Trophoblast cell (in vitro differentiated cells and primary cell): ENCODE data around the gene HYOU1.
A peak's percentile ranks its signal among the peaks of the same experiment; 100 is the strongest.

ENCODE experiments used
- DNase-seq, 2 donors: peaks; one replicate each; pipeline ENCODE4 v3.0.0-alpha.2; 2016
- H2AFZ ChIP-seq: 2 replicates; pipeline ENCODE4 v1.6.1; 2013; ENCODE audit warnings: low read length, moderate library complexity, mild to moderate bottlenecking; ENCODE audit not compliant: insufficient read depth, poor library complexity
- H2AK5ac ChIP-seq: 2 replicates; pipeline ENCODE4 v1.6.1; 2013; ENCODE audit warnings: mild to moderate bottlenecking, low read length
- H2BK120ac ChIP-seq: 2 replicates; pipeline ENCODE4 v1.6.1; 2013; ENCODE audit warnings: low read length, mild to moderate bottlenecking, moderate library complexity; ENCODE audit not compliant: insufficient read depth, poor library complexity
- H2BK12ac ChIP-seq: 2 replicates; pipeline ENCODE4 v1.6.1; 2013; ENCODE audit warnings: mild to moderate bottlenecking, low read length, moderate library complexity
- H2BK5ac ChIP-seq: 2 replicates; pipeline ENCODE4 v1.6.1; 2013; ENCODE audit warnings: low read length, low read depth, moderate library complexity, mild to moderate bottlenecking; ENCODE audit not compliant: poor library complexity
- H3K14ac ChIP-seq: 2 replicates; pipeline ENCODE4 v1.6.1; 2013; ENCODE audit warnings: mild to moderate bottlenecking, low read length
- H3K18ac ChIP-seq: 2 replicates; pipeline ENCODE4 v1.6.1; 2013; ENCODE audit warnings: mild to moderate bottlenecking, low read length
- H3K23ac ChIP-seq: 2 replicates; pipeline ENCODE4 v1.6.1; 2013; ENCODE audit warnings: low read length
- H3K27ac ChIP-seq: 2 replicates; pipeline ENCODE4 v1.5.1; 2013; ENCODE audit warnings: low read depth, mild to moderate bottlenecking, inconsistent platforms, low read length, moderate library complexity
- H3K27me3 ChIP-seq: 2 replicates; pipeline ENCODE4 v1.6.1; 2013; ENCODE audit warnings: inconsistent platforms, mild to moderate bottlenecking, low read length, moderate library complexity; ENCODE audit not compliant: insufficient read depth
- H3K36me3 ChIP-seq, 2 experiments: 1 replicate in 1 of 2; 2 replicates in 1 of 2; pipeline ENCODE4 v1.6.1; 2013; ENCODE audit warnings: low read length in 2 of 2, mild to moderate bottlenecking in 2 of 2, moderate library complexity in 1 of 2; ENCODE audit not compliant: insufficient read depth in 2 of 2, control insufficient read depth in 1 of 2
- H3K4ac ChIP-seq: 2 replicates; pipeline ENCODE4 v1.6.1; 2013; ENCODE audit warnings: low read depth, mild to moderate bottlenecking, low read length, moderate library complexity
- H3K4me1 ChIP-seq, 2 experiments: 1 replicate in 1 of 2; 2 replicates in 1 of 2; pipeline ENCODE4 v1.6.1; 2013; ENCODE audit warnings: low read length in 2 of 2, mild to moderate bottlenecking in 2 of 2, moderate library complexity in 1 of 2; ENCODE audit not compliant: insufficient read depth in 2 of 2, control insufficient read depth in 1 of 2
- H3K4me2 ChIP-seq: 2 replicates; pipeline ENCODE4 v1.6.1; 2013; ENCODE audit warnings: inconsistent platforms, mild to moderate bottlenecking, low read length, moderate library complexity
- H3K4me3 ChIP-seq: 2 replicates; pipeline ENCODE4 v1.5.1; 2013; ENCODE audit warnings: mild to moderate bottlenecking, low read depth, low read length, inconsistent platforms
- H3K79me1 ChIP-seq: one replicate; pipeline ENCODE4 v1.6.1; 2013; ENCODE audit warnings: low read length
- H3K79me2 ChIP-seq: 2 replicates; pipeline ENCODE4 v1.6.1; 2013; ENCODE audit warnings: low read length, mild to moderate bottlenecking; ENCODE audit not compliant: control insufficient read depth, insufficient read depth, poor library complexity
- H3K9ac ChIP-seq: 2 replicates; pipeline ENCODE4 v1.6.1; 2013; ENCODE audit warnings: mild to moderate bottlenecking, low read length
- H3K9me3 ChIP-seq: 2 replicates; pipeline ENCODE4 v1.6.1; 2013; ENCODE audit warnings: low read depth, mild to moderate bottlenecking, control low read depth, inconsistent platforms, low read length; ENCODE audit not compliant: insufficient read depth
- H4K12ac ChIP-seq: 2 replicates; pipeline ENCODE4 v1.6.1; 2013; ENCODE audit warnings: low read depth, mild to moderate bottlenecking, low read length, moderate library complexity
- H4K8ac ChIP-seq: 2 replicates; pipeline ENCODE4 v1.6.1; 2013; ENCODE audit warnings: low read depth, mild to moderate bottlenecking, low read length, moderate library complexity
- H4K91ac ChIP-seq: one replicate; pipeline ENCODE4 v1.6.1; 2013; ENCODE audit warnings: low read depth, mild to moderate bottlenecking, low read length, moderate library complexity
- WGBS: extraction: QIAGEN DNeasy Blood & Tissue Kit; methylation state at CpG from one replicate; pipeline ENCODE4 v1.1.7; 2013; ENCODE audit warnings: missing lambda C conversion rate; ENCODE audit not compliant: insufficient read length, insufficient coverage; ENCODE audit errors: extremely low coverage; 5-methylcytosine and 5-hydroxymethylcytosine counted together

Gene HYOU1

GRCh38 chr11:119000906-119001305 lies 56.1 kb downstream of the HYOU1 start:
- no peak overlapping the region for H2BK5ac ChIP-seq
- H3K79me2 ChIP-seq, result peaks cover 12% of the 10 kb centered on the region
- H3K36me3 ChIP-seq, result peaks cover 30 to 37% of the 10 kb centered on the region in 2 experiments
- H3K14ac ChIP-seq, result no peak overlapping the region
- no peak overlapping the region for H3K4me3 ChIP-seq
- H3K23ac ChIP-seq, result no peak overlapping the region
- H3K27me3 ChIP-seq, result no peaks in the 10 kb centered on the region
- no peak overlapping the region for H4K12ac ChIP-seq
- H3K9me3 ChIP-seq, result no peaks in the 10 kb centered on the region
- no peak overlapping the region for H3K4me2 ChIP-seq
- no peak overlapping the region for H4K91ac ChIP-seq
- H4K8ac ChIP-seq, result no peak overlapping the region
- H3K4me1 ChIP-seq, result peaks cover 4 to 9% of the 10 kb centered on the region in 2 experiments
- H3K9ac ChIP-seq, result no peak overlapping the region
- no peak overlapping the region for H2AFZ ChIP-seq
- no peak overlapping the region for H3K4ac ChIP-seq
- H3K18ac ChIP-seq, result no peak overlapping the region
- H3K27ac ChIP-seq, result no peak overlapping the region
- H3K79me1 ChIP-seq, result peaks cover 13% of the 10 kb centered on the region
- no peak overlapping the region for H2BK12ac ChIP-seq
- WGBS, result no CpG with 5 or more reads among the region's 1 CpG
- no peak overlapping the region for H2BK120ac ChIP-seq
- peak in 1 of 2 donors; percentile 16 for DNase-seq
- H2AK5ac ChIP-seq, result no peak overlapping the region

- peak overlapping the region; percentile 80 for H4K91ac ChIP-seq
- peaks cover 12% of the 10 kb centered on the region for H3K79me2 ChIP-seq
- no peak overlapping the region for H3K23ac ChIP-seq
- H3K79me1 ChIP-seq, result peaks cover 13% of the 10 kb centered on the region
- no CpG with 5 or more reads among the region's 6 CpGs for WGBS
- H2BK12ac ChIP-seq, result peak overlapping the region; percentile 27
- peak overlapping the region; percentile 42 for H3K9ac ChIP-seq
- peak overlapping the region; percentile 98 for H3K4me3 ChIP-seq
- peak overlapping the region; percentile 77 for H2BK120ac ChIP-seq
- peak overlapping the region; percentile 89 for H4K8ac ChIP-seq
- H2AK5ac ChIP-seq, result peak overlapping the region; percentile 57
- H3K9me3 ChIP-seq, result no peaks in the 10 kb centered on the region
- H3K27ac ChIP-seq, result peak overlapping the region; percentile 91
- H3K4me2 ChIP-seq, result peak overlapping the region; percentile 72
- H3K4me1 ChIP-seq, result peaks cover 4 to 9% of the 10 kb centered on the region in 2 experiments
- H4K12ac ChIP-seq, result peak overlapping the region; percentile 69
- no peaks in the 10 kb centered on the region for H3K27me3 ChIP-seq
- H2AFZ ChIP-seq, result peak overlapping the region; percentile 77
- H2BK5ac ChIP-seq, result peak overlapping the region; percentile 87
- peak overlapping the region; percentile 83 for H3K18ac ChIP-seq
- peak overlapping the region; percentile 78 for H3K4ac ChIP-seq
- DNase-seq, result peak; percentile 81 to 91
- peak overlapping the region; percentile 77 for H3K14ac ChIP-seq
- peaks cover 18 to 25% of the 10 kb centered on the region in 2 experiments for H3K36me3 ChIP-seq
These were observed 58.2 kb downstream of the HYOU1 start for GRCh38 chr11:118998822-118999221.

- peak; percentile 15 to 44 for DNase-seq
- Histone ChIP-seq H2BK12ac (peak overlapping the region; percentile 27), H3K23ac (no peak overlapping the region), H3K27me3 (no peaks in the 10 kb centered on the region), H2BK120ac (peak overlapping the region; percentile 77), H3K79me1 (peaks cover 13% of the 10 kb centered on the region), H3K79me2 (peaks cover 12% of the 10 kb centered on the region), H3K36me3 (peaks cover 18 to 25% of the 10 kb centered on the region in 2 experiments), H3K27ac (peak overlapping the region; percentile 91), H3K4me2 (peak overlapping the region; percentile 72), H2AFZ (peak overlapping the region; percentile 77), H4K12ac (peak overlapping the region; percentile 69), H3K4me1 (peaks cover 4 to 9% of the 10 kb centered on the region in 2 experiments), H3K4ac (peak overlapping the region; percentile 78), H3K14ac (peak overlapping the region; percentile 77), H3K9ac (peak overlapping the region; percentile 42), H4K91ac (peak overlapping the region; percentile 80), H2BK5ac (peak overlapping the region; percentile 87), H2AK5ac (peak overlapping the region; percentile 57), H3K4me3 (peak overlapping the region; percentile 98), H4K8ac (peak overlapping the region; percentile 89), H3K18ac (peak overlapping the region; percentile 83), H3K9me3 (no peaks in the 10 kb centered on the region)
- WGBS, result no CpG with 5 or more reads among the region's 19 CpGs
These were observed 58.7 kb downstream of the HYOU1 start for GRCh38 chr11:118998388-118998717.

GRCh38 chr11:118997627-118998387 lies 59.2 kb downstream of the HYOU1 start, which contains the start of gene CENATAC:
Gene CENATAC (plus strand): TSS chr11:118998138. CDS start chr11:118998198, 60 bp downstream.
- H3K4me1 ChIP-seq, result peaks cover 4 to 9% of the 10 kb centered on the region in 2 experiments
- peak within 1 kb of the TSS; percentile 89 for H4K8ac ChIP-seq
- peak within 1 kb of the TSS; percentile 27 for H2BK12ac ChIP-seq
- H3K9me3 ChIP-seq, result no peaks in the 10 kb centered on the region
- H3K4me2 ChIP-seq, result peak within 1 kb of the TSS; percentile 72
- WGBS, result no CpG with 5 or more reads among the region's 54 CpGs
- H3K4me3 ChIP-seq, result peak within 1 kb of the TSS; percentile 98
- peaks cover 13 to 20% of the 10 kb centered on the region in 2 experiments for H3K36me3 ChIP-seq
- peak; percentile 94 to 96 for DNase-seq
- H3K18ac ChIP-seq, result peak within 1 kb of the TSS; percentile 83
- H4K12ac ChIP-seq, result peak within 1 kb of the TSS; percentile 69
- peak within 1 kb of the TSS; percentile 80 for H4K91ac ChIP-seq
- H3K27ac ChIP-seq, result peak within 1 kb of the TSS; percentile 91
- peak within 1 kb of the TSS; percentile 42 for H3K9ac ChIP-seq
- no peaks in the 10 kb centered on the region for H3K27me3 ChIP-seq
- peak within 1 kb of the TSS; percentile 87 for H2BK5ac ChIP-seq
- peaks cover 13% of the 10 kb centered on the region for H3K79me1 ChIP-seq
- H2BK120ac ChIP-seq, result peak within 1 kb of the TSS; percentile 77
- H3K14ac ChIP-seq, result peak within 1 kb of the TSS; percentile 77
- H3K23ac ChIP-seq, result no peak within 1 kb of the TSS
- peak within 1 kb of the TSS; percentile 57 for H2AK5ac ChIP-seq
- peaks cover 12% of the 10 kb centered on the region for H3K79me2 ChIP-seq
- peak within 1 kb of the TSS; percentile 77 for H2AFZ ChIP-seq
- H3K4ac ChIP-seq, result peak within 1 kb of the TSS; percentile 78
